Adipose tissue (tissue), 3 donors: Measurements from ENCODE around the gene INSC. TPM values are rescaled to one million over a fixed set of nuclear protein-coding genes. Genes with fewer than 3 reads are reported as not detected.

Experiments used
- H3K27ac ChIP-seq: one replicate; pipeline ENCODE4 v1.5.1; 2013; ENCODE audit warnings: low read depth, low read length
- WGBS, 3 donors: extraction: QIAGEN DNeasy Blood & Tissue Kit; methylation state at CpG; one replicate each; pipeline ENCODE4 v1.1.7; 2013; 5-methylcytosine and 5-hydroxymethylcytosine counted together
- polyA plus RNA-seq, 3 donors: library from polyadenylated mRNA; stranded (reverse); fragments of 200-250 nt; gene quantifications; one replicate each; pipeline ENCODE4 v1.2.3, GENCODE V29; 2013
- donor health status: healthy with polysubstance abuse.
- donor health status: Bipolar disorder and iron deficiency.
- donor health status: healthy.

The INSC gene
- polyA plus RNA-seq, 3 donors, result 0.24 to 0.35 (median 0.34) TPM

GRCh38 chr11:15107730-15108515 is 6.8 kb upstream of the INSC start:
- no peak overlapping the region for H3K27ac ChIP-seq
- 63 to 69% (median 66%) methylated on average over 4 of the region's 4 CpGs for WGBS, 3 donors

- H3K27ac ChIP-seq, result no peak overlapping the region
- 44 to 88% (median 74%) methylated on average over 2 of the region's 2 CpGs for WGBS, 3 donors
Measured at GRCh38 chr11:15108592-15109130, 6.1 kb upstream of the INSC start.

- no peak overlapping the region for H3K27ac ChIP-seq
- 73 to 85% (median 81%) methylated on average over 2 of the region's 2 CpGs for WGBS, 3 donors
Measured at GRCh38 chr11:15109602-15110001, 5.1 kb upstream of the INSC start.

DNA sequence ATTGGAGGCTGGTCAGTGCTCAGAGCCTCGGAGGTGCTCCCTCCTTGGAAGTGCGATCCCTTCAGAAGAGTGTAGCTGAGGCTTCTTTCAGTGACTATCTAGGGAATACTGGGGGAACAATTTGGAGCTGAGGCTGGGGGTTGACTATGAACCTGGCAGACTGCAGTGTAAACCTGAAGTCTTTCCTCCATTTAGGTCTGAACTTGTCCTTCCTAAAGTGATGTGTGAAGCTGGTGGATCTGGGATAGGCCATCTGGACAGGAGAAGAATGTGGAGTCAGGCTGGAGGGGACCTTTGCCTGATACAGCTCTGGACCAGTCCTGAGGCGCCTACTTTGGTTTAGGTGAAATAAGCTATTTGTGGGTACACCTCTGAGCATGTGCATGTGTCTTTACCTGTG is 3.5 kb upstream of the INSC start:
- no peak overlapping the region for H3K27ac ChIP-seq
- WGBS, 3 donors, result 90 to 97% (median 96%) methylated on average over 3 of the region's 3 CpGs

- WGBS, 3 donors, result 75 to 83% (median 80%) methylated on average over 8 of the region's 8 CpGs
Measured at GRCh38 chr11:15112131-15112541, 2.6 kb upstream of the INSC start.

DNA sequence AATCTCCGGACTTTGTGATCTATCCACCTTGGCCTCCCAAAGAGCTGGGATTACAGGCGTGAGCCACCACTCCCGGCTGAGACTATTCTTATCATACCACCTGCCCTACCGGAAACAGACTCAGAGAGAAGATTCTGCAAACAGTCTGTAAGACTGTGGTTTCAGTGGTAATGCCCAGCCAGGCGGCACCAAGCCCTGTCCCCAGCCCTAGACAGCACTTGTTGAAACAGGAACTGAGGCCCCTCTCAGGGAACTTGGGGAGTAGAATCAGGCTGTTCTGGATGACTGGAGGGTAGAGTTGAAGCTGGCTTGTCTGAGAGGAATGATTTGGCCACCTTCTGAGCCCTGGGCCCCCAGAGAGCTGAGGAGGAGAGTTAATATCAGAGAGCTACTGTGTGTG is 1.3 kb upstream of the INSC start:
- 57 to 83% (median 64%) methylated on average over 5 of the region's 5 CpGs for WGBS, 3 donors
- no peak overlapping the region for H3K27ac ChIP-seq

More at GRCh38 chr11:15112131-15112541, 2.6 kb upstream of the INSC start:
- H3K27ac ChIP-seq, result no peak overlapping the region

- H3K27ac ChIP-seq, result no peak overlapping the region
- 93 to 95% (median 95%) methylated on average over 5 of the region's 5 CpGs for WGBS, 3 donors
Measured at GRCh38 chr11:15115686-15116085, 963 bp downstream of the INSC start.

GRCh38 chr11:15117751-15118150 is 3.0 kb downstream of the INSC start:
- H3K27ac ChIP-seq, result no peak overlapping the region
- WGBS, 3 donors, result 76 to 80% (median 77%) methylated on average over 4 of the region's 4 CpGs

GRCh38 chr11:15118431-15118830 is 3.7 kb downstream of the INSC start:
- no peak overlapping the region for H3K27ac ChIP-seq

DNA sequence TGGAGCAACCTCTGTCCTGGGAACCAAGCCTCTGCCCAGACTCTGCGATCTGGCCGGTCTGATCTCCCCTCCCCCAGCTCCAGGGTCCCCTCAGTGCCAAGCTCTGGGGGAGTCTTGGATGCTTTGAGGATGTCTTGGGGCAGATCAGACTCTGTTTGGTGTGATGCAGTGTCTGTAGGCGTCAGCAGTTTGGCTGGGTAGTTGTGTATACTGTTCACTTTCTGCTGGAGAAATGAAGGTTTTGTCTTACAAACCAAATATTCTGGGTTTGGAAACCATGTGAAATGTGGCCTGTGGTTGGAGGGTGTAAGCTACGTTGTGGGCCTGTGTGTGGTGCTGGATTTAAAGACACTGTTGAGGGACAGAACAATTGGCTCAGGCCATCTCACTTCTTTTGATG is 4.6 kb downstream of the INSC start:
- H3K27ac ChIP-seq, result no peak overlapping the region

GRCh38 chr11:15119826-15120225 is 5.1 kb downstream of the INSC start:
- H3K27ac ChIP-seq, result no peak overlapping the region
- 61 to 81% (median 80%) methylated on average over 1 of the region's 1 CpG for WGBS, 3 donors

More for the DNA sequence above, 4.6 kb downstream of the INSC start:
- WGBS, 3 donors, result 70 to 81% (median 78%) methylated on average over 4 of the region's 4 CpGs

DNA sequence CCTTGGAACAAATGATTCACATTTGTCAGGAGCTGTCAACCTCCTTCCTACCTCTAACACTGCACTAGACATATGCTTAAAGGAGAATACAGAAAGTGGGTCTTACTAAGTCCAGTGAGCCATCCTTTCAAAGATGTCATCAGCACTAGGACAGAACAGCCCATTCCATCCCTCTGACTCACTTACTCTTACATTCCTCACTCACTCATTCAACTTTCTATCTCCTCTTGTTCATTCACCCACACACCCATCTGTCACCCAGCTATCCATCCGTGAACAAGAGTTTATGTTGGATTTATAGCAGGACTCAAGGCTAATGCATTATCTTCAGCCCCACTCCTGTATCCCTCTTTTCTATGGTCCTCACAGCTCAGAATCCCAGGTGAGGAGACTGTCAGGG is 9.1 kb downstream of the INSC start:
- WGBS, 3 donors, result 85 to 92% (median 88%) methylated on average over 1 of the region's 1 CpG

GRCh38 chr11:15124528-15124927 is 9.8 kb downstream of the INSC start:
- WGBS, 3 donors, result 73 to 80% (median 76%) methylated on average over 2 of the region's 2 CpGs
- H3K27ac ChIP-seq, result no peak overlapping the region

More for the DNA sequence above, 9.1 kb downstream of the INSC start:
- H3K27ac ChIP-seq, result no peak overlapping the region

DNA sequence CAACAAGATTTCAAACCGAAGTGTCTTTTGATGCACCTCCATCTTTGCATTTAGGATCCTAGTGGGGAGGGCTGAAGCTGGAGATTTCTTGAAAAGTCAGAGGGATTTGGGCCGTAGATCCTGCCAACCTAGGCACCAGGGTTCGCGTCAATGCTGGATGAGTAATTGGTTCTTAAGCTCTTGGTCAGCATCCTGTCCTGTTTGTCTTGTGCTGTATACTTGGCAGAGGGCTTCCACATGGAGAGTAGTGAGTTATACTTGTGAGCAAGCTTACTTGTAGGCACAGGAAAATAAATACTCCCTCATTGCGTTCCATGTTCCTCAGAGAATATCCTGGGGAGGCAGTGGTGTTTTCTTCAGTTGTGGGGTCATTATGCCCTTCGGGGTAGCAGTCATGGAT is 12.6 kb downstream of the INSC start:
- 82 to 87% (median 84%) methylated on average over 6 of the region's 6 CpGs for WGBS, 3 donors
- H3K27ac ChIP-seq, result no peak overlapping the region

DNA sequence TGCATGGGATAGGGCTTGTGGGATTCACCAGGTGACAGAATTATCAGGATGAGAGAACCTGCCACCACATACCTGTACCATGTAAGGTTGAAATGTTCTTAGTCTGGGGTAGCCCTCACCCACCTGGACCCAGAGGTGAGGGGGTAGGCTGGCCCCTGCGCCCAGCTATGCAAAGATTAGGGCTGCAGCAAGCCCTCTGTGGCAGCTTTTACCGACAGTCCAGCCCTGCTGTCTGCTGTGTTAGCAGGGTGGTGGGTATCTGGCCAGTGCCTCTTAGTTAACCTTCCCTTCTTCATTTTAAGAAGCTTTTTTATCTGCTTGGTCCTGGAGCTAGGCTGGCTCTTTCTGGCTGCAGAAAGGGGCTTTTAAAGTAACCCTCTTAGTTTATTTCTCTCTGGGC is 13.9 kb downstream of the INSC start:
- no peak overlapping the region for H3K27ac ChIP-seq
- WGBS, 3 donors, result 85 to 86% (median 86%) methylated on average over 2 of the region's 2 CpGs

DNA sequence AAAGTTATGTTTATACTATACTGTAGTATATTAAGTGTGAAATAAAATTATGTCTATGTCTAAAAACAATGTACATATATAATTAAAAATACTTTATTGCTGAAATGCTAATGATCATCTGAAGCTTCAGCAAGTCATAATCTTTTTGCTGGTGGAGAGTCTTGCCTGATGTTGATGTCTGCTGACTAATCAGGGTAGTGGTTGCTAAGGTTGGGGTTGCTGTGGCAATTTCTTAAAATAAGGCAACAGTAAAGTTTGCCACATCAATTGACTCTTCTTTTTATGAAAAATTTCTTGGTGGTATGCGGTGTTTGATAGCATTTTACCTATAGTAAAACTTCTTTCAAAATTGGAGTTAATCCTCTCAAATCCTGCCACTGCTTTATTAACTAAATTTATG is 21.4 kb downstream of the INSC start:
- 91 to 100% (median 91%) methylated on average over 1 of the region's 1 CpG for WGBS, 3 donors
- no peak overlapping the region for H3K27ac ChIP-seq

- no peak overlapping the region for H3K27ac ChIP-seq
- 46 to 68% (median 54%) methylated on average over 5 of the region's 5 CpGs for WGBS, 3 donors
Measured at GRCh38 chr11:15139096-15139770, 24.5 kb downstream of the INSC start.

DNA sequence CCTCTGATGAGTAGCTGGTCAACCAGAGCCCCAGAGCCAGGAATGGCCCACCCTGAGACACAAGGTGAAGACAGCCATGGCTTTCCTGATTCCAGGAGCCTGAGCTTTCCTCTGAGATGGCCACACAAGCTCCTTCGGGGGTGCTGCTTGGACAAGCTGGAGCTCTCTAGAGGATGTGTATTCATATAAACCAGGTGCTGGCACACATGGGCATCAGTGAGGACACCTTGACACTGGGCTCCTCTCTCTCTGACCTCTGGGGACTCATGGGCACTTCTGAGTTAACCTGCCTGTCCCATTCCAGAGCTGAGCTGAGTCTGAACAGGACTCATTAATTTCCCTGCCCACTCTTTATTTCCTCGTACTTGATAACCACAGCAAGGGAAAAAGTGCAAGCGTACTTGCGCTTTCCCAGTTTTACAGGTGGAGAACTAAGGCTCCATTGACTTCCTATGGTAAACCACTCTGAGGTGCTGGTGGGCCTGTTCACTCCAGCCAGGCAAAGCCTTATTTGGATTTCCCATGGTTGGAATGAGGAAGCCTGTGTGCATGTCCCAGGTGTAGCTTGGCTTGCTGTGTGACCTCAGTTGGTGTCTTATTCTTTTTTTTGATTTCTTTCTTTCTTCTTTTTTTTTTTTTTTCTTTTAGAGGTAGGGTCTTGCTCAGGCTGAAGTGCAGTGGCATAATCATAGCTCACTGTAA is 25.4 kb downstream of the INSC start:
- H3K27ac ChIP-seq, result no peak overlapping the region
- WGBS, 3 donors, result 90 to 92% (median 92%) methylated on average over 4 of the region's 4 CpGs

DNA sequence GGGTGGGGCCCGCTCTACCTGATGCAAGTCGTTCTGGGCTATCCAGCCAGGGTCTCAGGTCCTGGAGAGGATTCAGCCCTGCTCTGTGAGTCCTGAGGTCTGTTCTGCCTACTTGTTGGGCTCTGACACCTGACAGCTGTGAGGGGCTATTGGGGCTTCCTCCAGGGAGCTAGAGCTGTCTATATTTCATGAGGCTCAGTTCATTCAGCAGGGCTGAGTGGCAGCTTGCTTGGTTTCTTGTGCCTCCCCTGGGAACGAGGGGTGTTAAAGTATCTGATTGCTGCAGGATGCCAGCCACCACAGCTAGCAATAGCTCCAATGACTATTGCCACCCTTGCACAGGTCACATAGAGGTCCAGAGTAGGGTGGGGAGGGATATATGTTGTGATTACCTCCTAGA is 26.7 kb downstream of the INSC start:
- H3K27ac ChIP-seq, result no peak overlapping the region
- 75 to 89% (median 85%) methylated on average over 3 of the region's 3 CpGs for WGBS, 3 donors
